PC-3 (cell line): ENCODE data around the gene SNRPA. TPM values are rescaled to one million over a fixed set of nuclear protein-coding genes. Genes with fewer than 3 reads are reported as not detected.

Source experiments
- ATAC-seq: fragments of 200-7000 bp; cut with Tn5 transposase; 2 replicates; pipeline ENCODE4 v1.9.1; 2020; ENCODE audit warnings: mild to moderate bottlenecking, moderate library complexity
- BruUV-seq: library from RNA; stranded (reverse); fragments of 400-500 nt; replicated peaks from 2 replicates; lab custom pipeline; 2021; lab: Mats Ljungman, UMichigan
- CTCF ChIA-PET: fragments of 300-600 bp; sonication (Branson Sonifier 250); formaldehyde crosslinking; loops from one replicate; lab custom pipeline; 2022; ENCODE audit warnings: antibody characterized with exemption; lab: Charles Lee
- POLR2A ChIA-PET: fragments of 300-600 bp; sonication (Branson Sonifier 250); formaldehyde crosslinking; loops from one replicate; lab custom pipeline; 2022; ENCODE audit warnings: antibody characterized with exemption; ENCODE audit not compliant: unreplicated experiment; lab: Charles Lee
- DNase-seq: peaks from one replicate; pipeline ENCODE4 v3.0.0-alpha.2; 2015
- H2AFZ ChIP-seq: fragments of 300-600 bp; sonication (generic); 2 replicates; pipeline ENCODE4 v1.6.0; 2016; ENCODE audit warnings: antibody characterized with exemption, low read length
- H3F3A ChIP-seq: fragments of 300-600 bp; sonication (generic); one replicate; pipeline ENCODE4 v1.6.0; 2017; ENCODE audit warnings: antibody characterized with exemption, low read length, control low read depth, mild to moderate bottlenecking; ENCODE audit not compliant: unreplicated experiment
- H3K27ac ChIP-seq: fragments of 300-600 bp; sonication (generic); 2 replicates; pipeline ENCODE4 v1.5.1; 2016; ENCODE audit warnings: mild to moderate bottlenecking, low read length
- H3K27me3 ChIP-seq: fragments of 300-600 bp; sonication (generic); 2 replicates; pipeline ENCODE4 v1.6.1; 2016; ENCODE audit warnings: low read length, mixed read lengths
- H3K36me3 ChIP-seq: fragments of 300-600 bp; sonication (generic); 2 replicates; pipeline ENCODE4 v1.6.1; 2016; ENCODE audit warnings: low read depth, mixed run types, low read length, mixed read lengths
- H3K4me1 ChIP-seq: fragments of 300-600 bp; sonication (generic); 2 replicates; pipeline ENCODE4 v1.5.1; 2016; ENCODE audit warnings: low read length; ENCODE audit not compliant: insufficient read depth
- H3K4me2 ChIP-seq: fragments of 300-600 bp; sonication (generic); 2 replicates; pipeline ENCODE4 v1.6.0; 2016; ENCODE audit warnings: low read length
- H3K4me3 ChIP-seq: fragments of 300-600 bp; sonication (generic); 2 replicates; pipeline ENCODE4 v1.5.1; 2016; ENCODE audit warnings: mild to moderate bottlenecking, low read length, mixed read lengths
- H3K79me2 ChIP-seq: fragments of 300-600 bp; sonication (generic); 2 replicates; pipeline ENCODE4 v1.6.1; 2017; ENCODE audit warnings: low read length, mixed read lengths
- H3K9ac ChIP-seq: fragments of 300-600 bp; sonication (generic); 2 replicates; pipeline ENCODE4 v1.6.0; 2016; ENCODE audit warnings: mild to moderate bottlenecking, low read length
- H3K9me2 ChIP-seq: fragments of 300-600 bp; sonication (generic); replicated peaks from 2 replicates; pipeline ENCODE4 v1.6.1; 2016; ENCODE audit warnings: mixed run types, low read length, mixed read lengths
- H3K9me3 ChIP-seq: fragments of 300-600 bp; sonication (generic); 2 replicates; pipeline ENCODE4 v1.6.1; 2016; ENCODE audit warnings: low read length, mixed read lengths
- H4K20me1 ChIP-seq: fragments of 300-600 bp; sonication (generic); 2 replicates; pipeline ENCODE4 v1.6.1; 2016; ENCODE audit warnings: low read length, mixed read lengths
- CTCF ChIP-seq: fragments of 300-600 bp; sonication (generic); conservative IDR thresholded peaks from 2 replicates; pipeline ENCODE4 v1.5.1; 2017; ENCODE audit warnings: antibody characterized with exemption, low read depth, mild to moderate bottlenecking, low read length
- EZH2 ChIP-seq: fragments of 300-600 bp; sonication (generic); IDR thresholded peaks from one replicate; pipeline ENCODE4 v1.6.1; 2017; ENCODE audit warnings: antibody characterized with exemption, mild to moderate bottlenecking, low read length; ENCODE audit not compliant: unreplicated experiment
- EZH2phosphoT487 ChIP-seq: fragments of 300-600 bp; sonication (generic); IDR thresholded peaks from 2 replicates; pipeline ENCODE4 v1.6.1; 2018; ENCODE audit warnings: mild to moderate bottlenecking, antibody characterized with exemption, low read length, borderline replicate concordance
- intact Hi-C: fragments of 100-400 bp; cut with micrococcal nuclease; formaldehyde crosslinking; loops from 2 replicates; pipeline ENCODE4 v1.9.0; 2023
- total RNA-seq: library from RNA; depleted of rRNA; stranded (reverse); fragments of >200 nt; gene quantifications from 2 replicates; pipeline ENCODE4 v1.2.3, GENCODE V29; 2014

Gene SNRPA
- total RNA-seq, 1 experiment from 2014 or later: 243 TPM

GRCh38 chr19:40799558-40800338 lies 48.7 kb downstream of the SNRPA start:
- Histone ChIP-seq H3K9me2 (no peaks in the 10 kb centered on the region), H3K4me2 (peak overlapping the region; percentile 92), H3K36me3 (no peaks in the 10 kb centered on the region), H3K4me1 (peaks cover 36% of the 10 kb centered on the region), H3K27ac (no peak overlapping the region), H3K4me3 (peak overlapping the region; percentile 85), H3F3A (no peaks in the 10 kb centered on the region), H3K79me2 (peaks cover 53% of the 10 kb centered on the region), H3K9ac (peak overlapping the region; percentile 71), H2AFZ (no peak overlapping the region), H4K20me1 (peaks cover 15% of the 10 kb centered on the region; the same call in 1 of the 2 replicates), H3K9me3 (no peaks in the 10 kb centered on the region), H3K27me3 (no peaks in the 10 kb centered on the region)
- DNase-seq (no peak), ATAC-seq (0 out of 2 replicates have a peak, but pooled peaks have one; percentile 6)
- POLR2A ChIA-PET: interaction anchor here (0.6 kb wide), 2 partner anchors 114 to 345 kb away, joined by 4 to 17 read pairs; no protein-coding TSS in a partner anchor
- intact Hi-C loops: loop anchor here (10.0 kb wide), 1 partner anchor 135 kb away; no protein-coding TSS in a partner anchor
- CTCF ChIA-PET: no interaction called here
- no TSS peak for BruUV-seq
- TF ChIP-seq EZH2phosphoT487 (no peak), EZH2 (no peak), CTCF (no peak)

DNA sequence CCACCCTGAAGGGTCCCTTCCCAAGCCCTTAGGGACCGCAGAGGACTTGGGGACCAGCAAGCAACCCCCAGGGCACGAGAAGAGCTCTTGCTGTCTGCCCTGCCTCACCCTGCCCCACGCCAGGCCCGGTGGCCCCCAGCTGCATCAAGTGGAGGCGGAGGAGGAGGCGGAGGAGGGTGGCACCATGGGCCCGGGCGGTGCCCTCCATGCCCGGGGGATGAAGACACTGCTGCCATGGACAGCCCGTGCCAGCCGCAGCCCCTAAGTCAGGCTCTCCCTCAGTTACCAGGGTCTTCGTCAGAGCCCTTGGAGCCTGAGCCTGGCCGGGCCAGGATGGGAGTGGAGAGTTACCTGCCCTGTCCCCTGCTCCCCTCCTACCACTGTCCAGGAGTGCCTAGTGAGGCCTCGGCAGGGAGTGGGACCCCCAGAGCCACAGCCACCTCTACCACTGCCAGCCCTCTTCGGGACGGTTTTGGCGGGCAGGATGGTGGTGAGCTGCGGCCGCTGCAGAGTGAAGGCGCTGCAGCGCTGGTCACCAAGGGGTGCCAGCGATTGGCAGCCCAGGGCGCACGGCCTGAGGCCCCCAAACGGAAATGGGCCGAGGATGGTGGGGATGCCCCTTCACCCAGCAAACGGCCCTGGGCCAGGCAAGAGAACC lies 49.5 kb downstream of the SNRPA start:
- BruUV-seq: no TSS peak
- H2AFZ ChIP-seq: no peak overlapping the region
- H3K9me2 ChIP-seq: no peaks in the 10 kb centered on the region
- ATAC-seq (no peak), DNase-seq (no peak)
- ChIA-PET POLR2A (no interaction called here), CTCF (no interaction called here)
- TF ChIP-seq EZH2 (no peak), CTCF (no peak), EZH2phosphoT487 (no peak)
- peak overlapping the region; percentile 85 for H3K4me3 ChIP-seq
- H3K9ac ChIP-seq: peak overlapping the region; percentile 71
- peaks cover 58% of the 10 kb centered on the region for H3K79me2 ChIP-seq
- H3K4me1 ChIP-seq: peaks cover 36% of the 10 kb centered on the region
- no peak overlapping the region for H3K27ac ChIP-seq
- peaks cover 2% of the 10 kb centered on the region; the same call in 1 of the 2 replicates for H3K36me3 ChIP-seq
- no peaks in the 10 kb centered on the region for H3F3A ChIP-seq
- intact Hi-C loops: no loop called here
- peak overlapping the region; percentile 92 for H3K4me2 ChIP-seq
- no peaks in the 10 kb centered on the region for H3K27me3 ChIP-seq
- H3K9me3 ChIP-seq: no peaks in the 10 kb centered on the region
- peaks cover 15% of the 10 kb centered on the region; the same call in 1 of the 2 replicates for H4K20me1 ChIP-seq
